Measurements from ENCODE around the gene TMEM128.
"Not testable (repeated sequence)": the region's sequence is repeated elsewhere in the genome, so short reads cannot be mapped to it uniquely, and the experiment has no call there.

Gene TMEM128

GRCh38 chr4:4200624-4201023 is 47.4 kb downstream of the TMEM128 start:
- peaks cover 33% of the 10 kb centered on the region for H3K27me3 ChIP-seq (replicated peaks; ENCODE audit: insufficient read depth, low read length)
- no peak for DNase-seq
- TF ChIP-seq EZH2phosphoT487 (IDR thresholded peaks at IDR 0.05; ENCODE audit: low read length) (no peak), EZH2 (optimal IDR thresholded peaks at IDR 0.05; ENCODE audit: low read depth, low read length) (no peak)
- TF ChIP-seq, protein P1, sequence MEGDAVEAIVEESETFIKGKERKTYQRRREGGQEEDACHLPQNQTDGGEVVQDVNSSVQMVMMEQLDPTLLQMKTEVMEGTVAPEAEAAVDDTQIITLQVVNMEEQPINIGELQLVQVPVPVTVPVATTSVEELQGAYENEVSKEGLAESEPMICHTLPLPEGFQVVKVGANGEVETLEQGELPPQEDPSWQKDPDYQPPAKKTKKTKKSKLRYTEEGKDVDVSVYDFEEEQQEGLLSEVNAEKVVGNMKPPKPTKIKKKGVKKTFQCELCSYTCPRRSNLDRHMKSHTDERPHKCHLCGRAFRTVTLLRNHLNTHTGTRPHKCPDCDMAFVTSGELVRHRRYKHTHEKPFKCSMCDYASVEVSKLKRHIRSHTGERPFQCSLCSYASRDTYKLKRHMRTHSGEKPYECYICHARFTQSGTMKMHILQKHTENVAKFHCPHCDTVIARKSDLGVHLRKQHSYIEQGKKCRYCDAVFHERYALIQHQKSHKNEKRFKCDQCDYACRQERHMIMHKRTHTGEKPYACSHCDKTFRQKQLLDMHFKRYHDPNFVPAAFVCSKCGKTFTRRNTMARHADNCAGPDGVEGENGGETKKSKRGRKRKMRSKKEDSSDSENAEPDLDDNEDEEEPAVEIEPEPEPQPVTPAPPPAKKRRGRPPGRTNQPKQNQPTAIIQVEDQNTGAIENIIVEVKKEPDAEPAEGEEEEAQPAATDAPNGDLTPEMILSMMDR (IDR thresholded peaks at IDR 0.05; ENCODE audit: low read length), result no peak

GRCh38 chr4:4195354-4195753 is 52.7 kb downstream of the TMEM128 start:
- TF ChIP-seq, protein P1 (IDR thresholded peaks at IDR 0.05; ENCODE audit: low read length), result no peak
- no peak for TF ChIP-seq EZH2phosphoT487 (IDR thresholded peaks at IDR 0.05; ENCODE audit: low read length)
- TF ChIP-seq EZH2 (optimal IDR thresholded peaks at IDR 0.05; ENCODE audit: low read depth, low read length), result no peak

More at GRCh38 chr4:4200624-4201023, 47.4 kb downstream of the TMEM128 start:
- Histone ChIP-seq H4K20me1 (ENCODE audit: insufficient read depth, low read length) (no peaks in the 10 kb centered on the region), H3F3A (ENCODE audit: insufficient read depth, low read length) (no peaks in the 10 kb centered on the region), H3K9me2 (replicated peaks; ENCODE audit: insufficient read depth, low read length) (no peaks in the 10 kb centered on the region), H3K4me1 (ENCODE audit: low read length) (no peaks in the 10 kb centered on the region), H3K9me3 (replicated peaks; ENCODE audit: insufficient read depth, low read length) (no peaks in the 10 kb centered on the region), H3K4me3 (ENCODE audit: low read length) (no peak overlapping the region), H3K4me2 (ENCODE audit: low read depth, low read length) (no peak overlapping the region), H3K27ac (ENCODE audit: low read length) (no peak overlapping the region), H3K36me3 (replicated peaks; ENCODE audit: insufficient read depth, low read length) (no peaks in the 10 kb centered on the region), H3K79me2 (ENCODE audit: low read length) (no peaks in the 10 kb centered on the region), H3K9ac (ENCODE audit: low read length) (no peak overlapping the region), H2AFZ (ENCODE audit: low read length) (no peak overlapping the region)

GRCh38 chr4:4188557-4188956 is 59.5 kb downstream of the TMEM128 start:
- not testable (repeated sequence) for H3K36me3 ChIP-seq (replicated peaks; ENCODE audit: insufficient read depth, low read length); H3K27me3 ChIP-seq (replicated peaks; ENCODE audit: insufficient read depth, low read length); H3K4me2 ChIP-seq (ENCODE audit: low read depth, low read length); H3K4me1 ChIP-seq (ENCODE audit: low read length); H3F3A ChIP-seq (ENCODE audit: insufficient read depth, low read length); H3K4me3 ChIP-seq (ENCODE audit: low read length); H3K9me3 ChIP-seq (replicated peaks; ENCODE audit: insufficient read depth, low read length); H3K79me2 ChIP-seq (ENCODE audit: low read length); H3K27ac ChIP-seq (ENCODE audit: low read length); H4K20me1 ChIP-seq (ENCODE audit: insufficient read depth, low read length); H3K9ac ChIP-seq (ENCODE audit: low read length); DNase-seq; H3K9me2 ChIP-seq (replicated peaks; ENCODE audit: insufficient read depth, low read length); H2AFZ ChIP-seq (ENCODE audit: low read length)

More at GRCh38 chr4:4195354-4195753, 52.7 kb downstream of the TMEM128 start:
- no peaks in the 10 kb centered on the region for H3K79me2 ChIP-seq (ENCODE audit: low read length)
- H3F3A ChIP-seq (ENCODE audit: insufficient read depth, low read length), result no peaks in the 10 kb centered on the region
- no peaks in the 10 kb centered on the region for H4K20me1 ChIP-seq (ENCODE audit: insufficient read depth, low read length)
- peaks cover 5% of the 10 kb centered on the region; the same call in 1 of the 2 replicates for H3K27me3 ChIP-seq (replicated peaks; ENCODE audit: insufficient read depth, low read length)
- no peak overlapping the region for H3K9ac ChIP-seq (ENCODE audit: low read length)
- H3K4me3 ChIP-seq (ENCODE audit: low read length), result no peak overlapping the region
- H3K9me2 ChIP-seq (replicated peaks; ENCODE audit: insufficient read depth, low read length), result no peaks in the 10 kb centered on the region
- no peak overlapping the region for H2AFZ ChIP-seq (ENCODE audit: low read length)
- no peak overlapping the region for H3K27ac ChIP-seq (ENCODE audit: low read length)
- no peak overlapping the region for H3K4me2 ChIP-seq (ENCODE audit: low read depth, low read length)
- DNase-seq, result no peak
- H3K4me1 ChIP-seq (ENCODE audit: low read length), result no peaks in the 10 kb centered on the region
- H3K36me3 ChIP-seq (replicated peaks; ENCODE audit: insufficient read depth, low read length), result no peaks in the 10 kb centered on the region
- H3K9me3 ChIP-seq (replicated peaks; ENCODE audit: insufficient read depth, low read length), result no peaks in the 10 kb centered on the region
